H9 (cell line): ENCODE measurements around the gene MRPS27. TPM values are rescaled to one million over a fixed set of nuclear protein-coding genes. Genes with fewer than 3 reads are reported as not detected.

Source experiments
- DNase-seq: peaks from one replicate; pipeline ENCODE4 v3.0.0-alpha.2; 2017
- H2AFZ ChIP-seq: one replicate; pipeline ENCODE4 v1.6.1; 2013; ENCODE audit warnings: mild to moderate bottlenecking, low read length, control low read depth, moderate library complexity
- H2AK5ac ChIP-seq: 2 replicates; pipeline ENCODE4 v1.6.1; 2013; ENCODE audit warnings: low read length, control low read depth, mixed read lengths; ENCODE audit not compliant: insufficient read length
- H2BK120ac ChIP-seq: one replicate; pipeline ENCODE4 v1.6.1; 2013; ENCODE audit warnings: low read depth, mild to moderate bottlenecking, low read length, control low read depth, inconsistent platforms; ENCODE audit not compliant: poor library complexity, severe bottlenecking
- H2BK12ac ChIP-seq: 2 replicates; pipeline ENCODE4 v1.6.1; 2013; ENCODE audit warnings: low read length, control low read depth, mixed read lengths, low read depth; ENCODE audit not compliant: insufficient read length
- H2BK15ac ChIP-seq: 2 replicates; pipeline ENCODE4 v1.6.1; 2013; ENCODE audit warnings: low read depth, low read length, control low read depth
- H2BK20ac ChIP-seq: one replicate; pipeline ENCODE4 v1.6.1; 2013; ENCODE audit warnings: low read depth, mild to moderate bottlenecking, low read length, control low read depth, inconsistent platforms; ENCODE audit not compliant: poor library complexity, severe bottlenecking
- H2BK5ac ChIP-seq: 2 replicates; pipeline ENCODE4 v1.6.1; 2013; ENCODE audit warnings: low read length, control low read depth, mixed read lengths; ENCODE audit not compliant: insufficient read length
- H3K14ac ChIP-seq: 2 replicates; pipeline ENCODE4 v1.6.1; 2013; ENCODE audit warnings: low read length, control low read depth; ENCODE audit not compliant: insufficient read depth
- H3K18ac ChIP-seq: 2 replicates; pipeline ENCODE4 v1.6.1; 2013; ENCODE audit warnings: low read depth, mild to moderate bottlenecking, mixed read lengths, low read length, control low read depth; ENCODE audit not compliant: insufficient read length
- H3K23ac ChIP-seq: 2 replicates; pipeline ENCODE4 v1.6.1; 2013; ENCODE audit warnings: low read length, control low read depth, mixed read lengths, low read depth; ENCODE audit not compliant: insufficient read length
- H3K23me2 ChIP-seq: 2 replicates; pipeline ENCODE4 v1.6.1; 2013; ENCODE audit warnings: low read depth, mild to moderate bottlenecking, mixed read lengths, low read length, control low read depth; ENCODE audit not compliant: insufficient read length, poor library complexity, severe bottlenecking
- H3K27ac ChIP-seq: 2 replicates; pipeline ENCODE4 v1.5.1; 2013; ENCODE audit warnings: low read length, control low read depth, mixed read lengths, low read depth; ENCODE audit not compliant: insufficient read length
- H3K27me3 ChIP-seq: 2 replicates; pipeline ENCODE4 v1.6.1; 2013; ENCODE audit warnings: low read length, control low read depth, inconsistent platforms; ENCODE audit not compliant: insufficient read depth
- H3K4ac ChIP-seq: 2 replicates; pipeline ENCODE4 v1.6.1; 2013; ENCODE audit warnings: low read depth, mild to moderate bottlenecking, control low read depth, inconsistent platforms, low read length, moderate library complexity
- H3K4me1 ChIP-seq: 2 replicates; pipeline ENCODE4 v1.6.1; 2013; ENCODE audit warnings: low read length, control low read depth, inconsistent platforms; ENCODE audit not compliant: insufficient read depth
- H3K4me2 ChIP-seq: 2 replicates; pipeline ENCODE4 v1.6.1; 2013; ENCODE audit warnings: low read length, control low read depth, mixed read lengths; ENCODE audit not compliant: insufficient read length, insufficient read depth
- H3K56ac ChIP-seq: 2 replicates; pipeline ENCODE4 v1.6.1; 2013; ENCODE audit warnings: low read depth, mild to moderate bottlenecking, mixed read lengths, low read length, control low read depth; ENCODE audit not compliant: insufficient read length
- H3K79me1 ChIP-seq: 2 replicates; pipeline ENCODE4 v1.6.1; 2013; ENCODE audit warnings: low read depth, mild to moderate bottlenecking, moderate library complexity, low read length, control low read depth, inconsistent platforms; ENCODE audit not compliant: insufficient read depth, poor library complexity, severe bottlenecking
- H3K79me2 ChIP-seq: 2 replicates; pipeline ENCODE4 v1.6.1; 2013; ENCODE audit warnings: low read length, control low read depth, inconsistent platforms; ENCODE audit not compliant: insufficient read depth
- H3K9ac ChIP-seq: 2 replicates; pipeline ENCODE4 v1.6.1; 2013; ENCODE audit warnings: low read length, control low read depth, mixed read lengths; ENCODE audit not compliant: insufficient read length; ENCODE audit errors: extremely low read depth
- H3K9me3 ChIP-seq: one replicate; pipeline ENCODE4 v1.6.1; 2013; ENCODE audit warnings: low read depth, low read length, inconsistent platforms; ENCODE audit not compliant: control insufficient read depth
- H3T11ph ChIP-seq: one replicate; pipeline ENCODE4 v1.6.1; 2013; ENCODE audit warnings: mild to moderate bottlenecking, low read length, control low read depth, inconsistent platforms
- H4K20me1 ChIP-seq: one replicate; pipeline ENCODE4 v1.6.1; 2013; ENCODE audit not compliant: control insufficient read depth, insufficient read length, insufficient read depth
- H4K5ac ChIP-seq: 2 replicates; pipeline ENCODE4 v1.6.1; 2013; ENCODE audit warnings: low read depth, mild to moderate bottlenecking, mixed read lengths, low read length, control low read depth; ENCODE audit not compliant: insufficient read length
- H4K8ac ChIP-seq: replicated peaks from 2 replicates; pipeline ENCODE4 v1.6.1; 2013; ENCODE audit warnings: low read length, control low read depth, mixed read lengths, low read depth; ENCODE audit not compliant: insufficient read length
- H4K91ac ChIP-seq: 2 replicates; pipeline ENCODE4 v1.6.1; 2013; ENCODE audit warnings: low read depth, mild to moderate bottlenecking, moderate library complexity, mixed read lengths, low read length, control low read depth; ENCODE audit not compliant: insufficient read length
- H3K27ac Mint-ChIP-seq, 3 experiments: 2 replicates in 2 of 3; 3 replicates in 1 of 3; pipeline ENCODE4 v1.8.0; 2020 to 2021; ENCODE audit warnings: mixed read lengths in 3 of 3, mild to moderate bottlenecking in 1 of 3, moderate library complexity in 1 of 3
- H3K27me3 Mint-ChIP-seq: 2 replicates; pipeline ENCODE4 v1.8.0; 2021; ENCODE audit warnings: low read depth, mild to moderate bottlenecking, moderate library complexity, mixed read lengths
- H3K36me3 Mint-ChIP-seq, 3 experiments: 2 replicates in 2 of 3; 3 replicates in 1 of 3; pipeline ENCODE4 v1.8.0; 2020 to 2021; ENCODE audit warnings: low read depth in 3 of 3, mixed read lengths in 3 of 3; ENCODE audit not compliant: insufficient read depth in 1 of 3
- H3K4me1 Mint-ChIP-seq, 2 experiments: 2 replicates each; pipeline ENCODE4 v1.8.0; 2020; ENCODE audit warnings: mixed read lengths in 2 of 2
- H3K4me3 Mint-ChIP-seq, 2 experiments: 2 replicates in 1 of 2; 3 replicates in 1 of 2; pipeline ENCODE4 v1.8.0; 2020 to 2021; ENCODE audit warnings: mild to moderate bottlenecking in 2 of 2, mixed read lengths in 2 of 2, moderate library complexity in 1 of 2
- H3K9me3 Mint-ChIP-seq, 2 experiments: 2 replicates in 1 of 2; 3 replicates in 1 of 2; pipeline ENCODE4 v1.8.0; 2020; ENCODE audit warnings: mild to moderate bottlenecking in 2 of 2, mixed read lengths in 2 of 2, moderate library complexity in 1 of 2
- CTCF ChIP-seq: fragments of 200-600 bp; sonication (generic); conservative IDR thresholded peaks from 3 replicates; pipeline ENCODE4 v1.8.0; 2021; ENCODE audit warnings: antibody characterized with exemption, mild to moderate bottlenecking
- WGBS: extraction: QIAGEN DNeasy Blood & Tissue Kit; methylation state at CpG from one replicate; pipeline ENCODE4 v1.1.7; 2013; ENCODE audit warnings: missing lambda C conversion rate, low lambda C conversion rate, mixed read lengths; ENCODE audit not compliant: insufficient read length; ENCODE audit errors: extremely low coverage; 5-methylcytosine and 5-hydroxymethylcytosine counted together
- total RNA-seq: library from RNA; stranded (reverse); gene quantifications from 2 replicates; pipeline ENCODE4 v1.2.1, GENCODE V29; 2021

Gene MRPS27
- total RNA-seq, 1 experiment from 2014 or later = 83.3 TPM

GRCh38 chr5:72226950-72227349 is 93.1 kb downstream of the MRPS27 start:
- no peaks in the 10 kb centered on the region for H3K79me1 ChIP-seq
- H3K14ac ChIP-seq = no peak overlapping the region
- H2BK15ac ChIP-seq = no peak overlapping the region
- no peak overlapping the region for H3K9ac ChIP-seq
- Mint-ChIP-seq H3K27me3 (no peaks in the 10 kb centered on the region), H3K36me3 (peaks cover 20 to 59% (median 55%) of the 10 kb centered on the region in 3 experiments; a peak in 6 of 7 replicates), H3K4me1 (no peaks in the 10 kb centered on the region; a peak in 1 of 4 replicates), H3K27ac (no peak overlapping the region), H3K9me3 (no peaks in the 10 kb centered on the region), H3K4me3 (no peak overlapping the region)
- no peaks in the 10 kb centered on the region for H3K9me3 ChIP-seq
- H3K27me3 ChIP-seq = no peaks in the 10 kb centered on the region
- H2BK20ac ChIP-seq = no peak overlapping the region
- H3T11ph ChIP-seq = no peak overlapping the region
- no CpG with 5 or more reads among the region's 2 CpGs for WGBS
- no peak overlapping the region for H3K4me2 ChIP-seq
- H4K91ac ChIP-seq = no peak overlapping the region
- H2AFZ ChIP-seq = no peak overlapping the region
- no peak overlapping the region for H3K27ac ChIP-seq
- no peak overlapping the region for H3K23ac ChIP-seq
- H4K20me1 ChIP-seq = no peaks in the 10 kb centered on the region
- no peak overlapping the region for H2BK5ac ChIP-seq
- DNase-seq = no peak
- H4K8ac ChIP-seq = no peak overlapping the region
- H3K18ac ChIP-seq = no peak overlapping the region
- H4K5ac ChIP-seq = no peak overlapping the region
- no peak for TF ChIP-seq CTCF
- no peaks in the 10 kb centered on the region for H3K79me2 ChIP-seq
- no peaks in the 10 kb centered on the region for H3K23me2 ChIP-seq
- no peaks in the 10 kb centered on the region for H3K4me1 ChIP-seq
- H2BK120ac ChIP-seq = no peak overlapping the region
- H3K56ac ChIP-seq = no peak overlapping the region
- no peak overlapping the region for H2BK12ac ChIP-seq
- no peak overlapping the region for H2AK5ac ChIP-seq
- no peak overlapping the region for H3K4ac ChIP-seq
